ENCODE data around the gene CYBC1. TPM values are rescaled to one million over a fixed set of nuclear protein-coding genes. Genes with fewer than 3 reads are reported as not detected.

The CYBC1 gene
- total and polyA plus RNA-seq, 2 of the 8 experiments (the other 6 are each of a cell fraction or from before 2014, with no cell fraction given) = 74.6 to 81.4 TPM

DNA sequence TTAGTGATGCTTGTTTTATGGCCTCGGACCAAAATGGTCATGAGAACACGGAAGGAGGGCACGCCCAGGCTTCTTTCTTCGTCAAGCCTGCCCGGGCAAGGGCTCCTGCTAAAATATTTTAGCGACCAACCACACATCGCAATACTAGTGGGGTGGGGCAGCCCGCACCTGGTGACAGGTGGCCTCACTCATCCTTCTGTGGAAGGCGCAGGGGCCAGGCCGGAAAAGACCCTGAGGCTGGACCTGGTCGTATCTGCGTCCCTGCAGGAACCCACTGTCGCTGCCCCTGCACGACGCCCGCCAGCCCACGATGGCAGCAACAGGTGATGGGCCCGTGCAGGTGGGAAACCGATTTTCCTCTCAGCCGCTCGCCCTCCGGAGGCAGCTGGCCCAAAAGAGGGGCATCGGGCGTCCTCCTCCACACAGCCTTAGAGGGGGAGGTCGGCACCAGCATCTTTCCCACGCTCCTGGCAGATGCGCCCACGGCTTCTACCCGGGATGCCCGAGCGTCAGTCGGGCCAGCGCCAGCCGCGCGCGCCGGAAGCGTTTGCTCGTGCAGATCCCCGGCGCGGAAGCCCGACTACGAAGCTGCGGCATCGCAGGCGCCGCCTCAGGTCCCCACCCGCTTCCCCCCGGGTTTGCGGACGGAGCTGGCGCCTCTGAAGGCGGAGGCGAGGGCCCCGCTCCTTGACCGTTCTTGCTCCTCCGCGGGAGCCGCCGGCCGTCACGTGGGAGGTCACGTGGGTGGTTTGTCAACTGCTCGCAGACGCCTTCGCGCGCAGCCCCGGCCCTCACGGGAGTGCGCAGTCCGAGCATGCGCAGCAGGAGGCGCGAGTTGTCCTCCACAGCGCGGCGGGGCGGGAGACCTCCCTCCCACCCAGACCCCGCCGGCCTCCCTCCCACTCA, 46.2 kb upstream of the CYBC1 start (continued):
- TF ChIP-seq RAD21 (IDR thresholded peaks at IDR 0.05 in 1 of 2, conservative IDR thresholded peaks at IDR 0.05 in 1 of 2; ENCODE audit: low read depth in 2 of 2, low read length in 2 of 2) = no peak
- TF ChIP-seq JUN (IDR thresholded peaks at IDR 0.05; ENCODE audit: low read depth, low read length) = no peak
- no peak; the same call in 1 of the 2 replicates for TF ChIP-seq BRCA1 (IDR thresholded peaks at IDR 0.05; ENCODE audit: low read depth, low read length)
- TF ChIP-seq CBX5 (IDR thresholded peaks at IDR 0.05; ENCODE audit: low read depth, low read length) = no peak
- TF ChIP-seq RFX5 (IDR thresholded peaks at IDR 0.05; ENCODE audit: borderline replicate concordance, low read depth, low read length) = no peak
- no peak for TF ChIP-seq EGR1 (IDR thresholded peaks at IDR 0.05; ENCODE audit: borderline replicate concordance, low read depth, low read length)
- TF ChIP-seq TAF1 (IDR thresholded peaks at IDR 0.05; ENCODE audit: low read depth, low read length) = 0 out of 2 replicates have a peak, but pooled peaks have one; percentile 44
- peak; percentile 90 for TF ChIP-seq KDM4A (IDR thresholded peaks at IDR 0.05; ENCODE audit: low read depth, low read length, severe bottlenecking)
- peak; percentile 88 for TF ChIP-seq ASH2L (IDR thresholded peaks at IDR 0.05; ENCODE audit: low read length)

All from H1 (cell line).